Mesenchymal stem cell (in vitro differentiated cells and primary cell): ENCODE data around the gene HDLBP.

Experiments
- DNase-seq: peaks from one replicate; pipeline ENCODE4 v3.0.0-alpha.2; 2013
- H2AFZ ChIP-seq: one replicate; pipeline ENCODE4 v1.6.1; 2013; ENCODE audit warnings: low read depth, mild to moderate bottlenecking, control low read depth, inconsistent platforms, low read length, moderate library complexity
- H2AK5ac ChIP-seq: 2 replicates; pipeline ENCODE4 v1.6.1; 2013; ENCODE audit warnings: low read length, moderate library complexity, mild to moderate bottlenecking, inconsistent platforms; ENCODE audit not compliant: severe bottlenecking
- H2BK120ac ChIP-seq: one replicate; pipeline ENCODE4 v1.6.1; 2013; ENCODE audit warnings: low read depth, mild to moderate bottlenecking, inconsistent platforms, low read length, moderate library complexity
- H2BK12ac ChIP-seq, 2 experiments: one replicate each; pipeline ENCODE4 v1.6.1; 2013; ENCODE audit warnings: inconsistent platforms in 2 of 2, low read length in 2 of 2, mild to moderate bottlenecking in 2 of 2, moderate library complexity in 2 of 2, control low read depth in 1 of 2
- H2BK15ac ChIP-seq: one replicate; pipeline ENCODE4 v1.6.1; 2013; ENCODE audit warnings: mild to moderate bottlenecking, low read depth, inconsistent platforms; ENCODE audit not compliant: poor library complexity, severe bottlenecking
- H2BK5ac ChIP-seq: 2 replicates; pipeline ENCODE4 v1.6.1; 2013; ENCODE audit warnings: low read depth, mild to moderate bottlenecking, low read length, control low read depth, inconsistent platforms; ENCODE audit not compliant: poor library complexity, severe bottlenecking
- H3K14ac ChIP-seq, 2 experiments: one replicate each; pipeline ENCODE4 v1.6.1; 2013; ENCODE audit warnings: inconsistent platforms in 2 of 2, low read length in 2 of 2, control low read depth in 1 of 2, mild to moderate bottlenecking in 1 of 2, moderate library complexity in 1 of 2
- H3K18ac ChIP-seq, 2 experiments: one replicate each; pipeline ENCODE4 v1.6.1; 2013; ENCODE audit warnings: inconsistent platforms in 2 of 2, low read length in 2 of 2, control low read depth in 1 of 2, low read depth in 1 of 2, mild to moderate bottlenecking in 1 of 2
- H3K23ac ChIP-seq, 2 experiments: one replicate each; pipeline ENCODE4 v1.6.1; 2013; ENCODE audit warnings: inconsistent platforms in 2 of 2, low read length in 2 of 2, mild to moderate bottlenecking in 2 of 2, moderate library complexity in 2 of 2, control low read depth in 1 of 2
- H3K27ac ChIP-seq: 2 replicates; pipeline ENCODE4 v1.5.1; 2013; ENCODE audit warnings: mild to moderate bottlenecking, moderate library complexity, low read length, control low read depth, inconsistent platforms; ENCODE audit not compliant: poor library complexity, severe bottlenecking
- H3K27me3 ChIP-seq, 2 experiments: 2 replicates each; pipeline versions ENCODE4 v1.6.1 to v1.7.0; 2013; ENCODE audit warnings: low read length in 2 of 2, mild to moderate bottlenecking in 2 of 2, moderate library complexity in 2 of 2, control low read depth in 1 of 2, inconsistent platforms in 1 of 2; ENCODE audit not compliant: control insufficient read depth in 1 of 2, insufficient read depth in 1 of 2
- H3K36me3 ChIP-seq, 2 experiments: 2 replicates each; pipeline versions ENCODE4 v1.6.1 to v1.7.0; 2013; ENCODE audit warnings: low read length in 2 of 2, control low read depth in 1 of 2, inconsistent platforms in 1 of 2, low read depth in 1 of 2, mild to moderate bottlenecking in 1 of 2; ENCODE audit not compliant: insufficient read depth in 2 of 2, control insufficient read depth in 1 of 2
- H3K4ac ChIP-seq, 2 experiments: one replicate each; pipeline ENCODE4 v1.6.1; 2013; ENCODE audit warnings: inconsistent platforms in 2 of 2, low read length in 2 of 2, mild to moderate bottlenecking in 2 of 2, moderate library complexity in 2 of 2, control low read depth in 1 of 2, low read depth in 1 of 2
- H3K4me1 ChIP-seq: 2 replicates; pipeline ENCODE4 v1.6.1; 2013; ENCODE audit warnings: low read depth, low read length, control low read depth; ENCODE audit not compliant: control insufficient read depth, insufficient read depth
- H3K4me2 ChIP-seq: 2 replicates; pipeline ENCODE4 v1.6.1; 2013; ENCODE audit warnings: low read length, mild to moderate bottlenecking, inconsistent platforms; ENCODE audit not compliant: poor library complexity, severe bottlenecking
- H3K4me3 ChIP-seq, 2 experiments: 2 replicates each; pipeline versions ENCODE4 v1.5.1 to v1.7.0; 2013; ENCODE audit warnings: low read length in 2 of 2, mild to moderate bottlenecking in 2 of 2, control low read depth in 1 of 2, low read depth in 1 of 2; ENCODE audit not compliant: insufficient read depth in 1 of 2
- H3K79me1 ChIP-seq: replicated peaks from 2 replicates; pipeline ENCODE4 v1.6.1; 2013; ENCODE audit warnings: mild to moderate bottlenecking, control low read depth, low read length, inconsistent platforms; ENCODE audit not compliant: poor library complexity, severe bottlenecking
- H3K9ac ChIP-seq: 2 replicates; pipeline ENCODE4 v1.7.0; 2013; ENCODE audit warnings: mild to moderate bottlenecking, low read length, moderate library complexity
- H3K9me3 ChIP-seq: 2 replicates; pipeline ENCODE4 v1.7.0; 2013; ENCODE audit warnings: mild to moderate bottlenecking, low read length; ENCODE audit not compliant: control insufficient read depth
- H4K8ac ChIP-seq: one replicate; pipeline ENCODE4 v1.6.1; 2013; ENCODE audit warnings: inconsistent platforms, mild to moderate bottlenecking, low read length, moderate library complexity
- H4K91ac ChIP-seq: one replicate; pipeline ENCODE4 v1.6.1; 2013; ENCODE audit warnings: mild to moderate bottlenecking, low read length, inconsistent platforms
- WGBS: methylation state at CpG from one replicate; pipeline ENCODE4 v1.1.7; 2013; ENCODE audit warnings: mixed read lengths; 5-methylcytosine and 5-hydroxymethylcytosine counted together

HDLBP gene

GRCh38 chr2:241187101-241187917, 128.2 kb downstream of the HDLBP start:
- H3K4me1 ChIP-seq, result peaks cover 3% of the 10 kb centered on the region
- no peak overlapping the region for H2BK5ac ChIP-seq
- no peaks in the 10 kb centered on the region for H3K9me3 ChIP-seq
- H2BK15ac ChIP-seq, result no peak overlapping the region
- no peak overlapping the region for H4K8ac ChIP-seq
- no peak overlapping the region for H3K4ac ChIP-seq
- no peak overlapping the region for H3K18ac ChIP-seq
- H4K91ac ChIP-seq, result no peak overlapping the region
- WGBS, result 64% methylated on average over 14 of the region's 14 CpGs
- no peak overlapping the region for H2AK5ac ChIP-seq
- no peak overlapping the region for H2BK120ac ChIP-seq
- no peak overlapping the region for H3K4me3 ChIP-seq
- peaks cover 8 to 16% of the 10 kb centered on the region in 2 experiments for H3K36me3 ChIP-seq
- H3K27ac ChIP-seq, result no peak overlapping the region
- H3K9ac ChIP-seq, result no peak overlapping the region
- H2AFZ ChIP-seq, result no peak overlapping the region
- H3K27me3 ChIP-seq, result peaks cover 7 to 30% of the 10 kb centered on the region in 2 experiments
- H3K4me2 ChIP-seq, result no peak overlapping the region
- H3K23ac ChIP-seq, result no peak overlapping the region
- no peak for DNase-seq
- H3K14ac ChIP-seq, result no peak overlapping the region
- H2BK12ac ChIP-seq, result no peak overlapping the region
- no peaks in the 10 kb centered on the region for H3K79me1 ChIP-seq

- Histone ChIP-seq H3K4ac (no peak overlapping the region), H3K27me3 (peaks cover 7 to 22% of the 10 kb centered on the region in 2 experiments), H2BK120ac (no peak overlapping the region), H3K23ac (no peak overlapping the region), H3K4me1 (peaks cover 3% of the 10 kb centered on the region), H4K91ac (no peak overlapping the region), H4K8ac (no peak overlapping the region), H3K14ac (no peak overlapping the region), H3K9me3 (no peaks in the 10 kb centered on the region), H3K9ac (no peak overlapping the region), H3K18ac (no peak overlapping the region), H2AFZ (no peak overlapping the region), H2BK12ac (no peak overlapping the region), H3K36me3 (peaks cover 16 to 27% of the 10 kb centered on the region in 2 experiments), H3K27ac (no peak overlapping the region), H2AK5ac (no peak overlapping the region), H2BK15ac (no peak overlapping the region), H3K79me1 (no peaks in the 10 kb centered on the region), H2BK5ac (no peak overlapping the region), H3K4me3 (no peak overlapping the region), H3K4me2 (no peak overlapping the region)
- no peak for DNase-seq
- 90% methylated on average over 11 of the region's 11 CpGs for WGBS
Observed at GRCh38 chr2:241185961-241186360, 129.5 kb downstream of the HDLBP start.

GRCh38 chr2:241184901-241185300, 130.6 kb downstream of the HDLBP start:
- H2AK5ac ChIP-seq, result no peak overlapping the region
- H2BK12ac ChIP-seq, result no peak overlapping the region
- no peak overlapping the region for H3K4me2 ChIP-seq
- H3K4me3 ChIP-seq, result no peak overlapping the region
- H3K9me3 ChIP-seq, result no peaks in the 10 kb centered on the region
- H3K23ac ChIP-seq, result no peak overlapping the region
- no peak overlapping the region for H2BK120ac ChIP-seq
- no peaks in the 10 kb centered on the region for H3K79me1 ChIP-seq
- peaks cover 7 to 22% of the 10 kb centered on the region in 2 experiments for H3K27me3 ChIP-seq
- 87% methylated on average over 5 of the region's 9 CpGs for WGBS
- DNase-seq, result no peak
- no peak overlapping the region for H2BK5ac ChIP-seq
- no peak overlapping the region for H4K8ac ChIP-seq
- H4K91ac ChIP-seq, result no peak overlapping the region
- H3K14ac ChIP-seq, result no peak overlapping the region
- peaks cover 3% of the 10 kb centered on the region for H3K4me1 ChIP-seq
- no peak overlapping the region for H3K18ac ChIP-seq
- no peak overlapping the region for H3K4ac ChIP-seq
- no peak overlapping the region for H3K27ac ChIP-seq
- H3K9ac ChIP-seq, result no peak overlapping the region
- peaks cover 20 to 31% of the 10 kb centered on the region in 2 experiments for H3K36me3 ChIP-seq
- no peak overlapping the region for H2AFZ ChIP-seq
- H2BK15ac ChIP-seq, result no peak overlapping the region

GRCh38 chr2:241183221-241183620, 132.3 kb downstream of the HDLBP start:
- Histone ChIP-seq H2BK5ac (no peak overlapping the region), H4K91ac (no peak overlapping the region), H3K4me3 (no peak overlapping the region), H3K23ac (no peak overlapping the region), H2BK12ac (no peak overlapping the region), H3K9ac (no peak overlapping the region), H3K27me3 (peaks cover 7 to 12% of the 10 kb centered on the region in 2 experiments), H3K4me2 (no peak overlapping the region), H3K9me3 (no peaks in the 10 kb centered on the region), H3K18ac (no peak overlapping the region), H3K4me1 (peaks cover 3% of the 10 kb centered on the region), H4K8ac (no peak overlapping the region), H2BK15ac (no peak overlapping the region), H3K14ac (no peak overlapping the region), H2AFZ (no peak overlapping the region), H3K79me1 (no peaks in the 10 kb centered on the region), H2BK120ac (no peak overlapping the region), H3K4ac (no peak overlapping the region), H2AK5ac (no peak overlapping the region), H3K36me3 (peaks cover 25 to 45% of the 10 kb centered on the region in 2 experiments), H3K27ac (no peak overlapping the region)
- no peak for DNase-seq
- 94% methylated on average over 6 of the region's 9 CpGs for WGBS
